HEK293 (cell line): ENCODE results near the gene PTGER3.

Source experiments
- BCL6B ChIP-seq: fragments of 450-650 bp; formaldehyde crosslinking; IDR thresholded peaks from 2 replicates; pipeline ENCODE4 v1.5.1; 2017; ENCODE audit warnings: missing biosample characterization, missing genetic modification characterization
- CTCF ChIP-seq: fragments of 450-650 bp; formaldehyde crosslinking; IDR thresholded peaks from 2 replicates; pipeline ENCODE4 v1.5.1; 2016; ENCODE audit warnings: missing biosample characterization, missing genetic modification characterization
- INSM2 ChIP-seq: fragments of 450-650 bp; formaldehyde crosslinking; IDR thresholded peaks from 2 replicates; pipeline ENCODE4 v1.5.1; 2016; ENCODE audit warnings: missing biosample characterization, missing genetic modification characterization
- KLF16 ChIP-seq: fragments of 450-650 bp; formaldehyde crosslinking; IDR thresholded peaks from 2 replicates; pipeline ENCODE4 v1.5.1; 2017; ENCODE audit warnings: missing biosample characterization, missing genetic modification characterization
- KLF17 ChIP-seq: fragments of 450-650 bp; formaldehyde crosslinking; IDR thresholded peaks from 2 replicates; pipeline ENCODE4 v1.5.1; 2016; ENCODE audit warnings: missing biosample characterization, missing genetic modification characterization
- KLF8 ChIP-seq: fragments of 450-650 bp; formaldehyde crosslinking; IDR thresholded peaks from 2 replicates; pipeline ENCODE4 v1.5.1; 2016; ENCODE audit warnings: missing biosample characterization, missing genetic modification characterization
- PBX3 ChIP-seq: sonication (generic); formaldehyde crosslinking; IDR thresholded peaks from 2 replicates; pipeline ENCODE4 v1.8.1; 2022; ENCODE audit warnings: mild to moderate bottlenecking, moderate library complexity, missing genetic modification reagents
- SCRT2 ChIP-seq: fragments of 450-650 bp; formaldehyde crosslinking; IDR thresholded peaks from 2 replicates; pipeline ENCODE4 v1.5.1; 2016; ENCODE audit warnings: missing biosample characterization, missing genetic modification characterization
- SP3 ChIP-seq: fragments of 450-650 bp; formaldehyde crosslinking; IDR thresholded peaks from 2 replicates; pipeline ENCODE4 v1.5.1; 2016; ENCODE audit warnings: missing biosample characterization, missing genetic modification characterization
- ZBTB8A ChIP-seq: fragments of 450-650 bp; formaldehyde crosslinking; IDR thresholded peaks from 2 replicates; pipeline ENCODE4 v1.5.1; 2016; ENCODE audit warnings: missing biosample characterization, missing genetic modification characterization
- ZFP41 ChIP-seq: fragments of 450-650 bp; formaldehyde crosslinking; IDR thresholded peaks from 2 replicates; pipeline ENCODE4 v1.5.1; 2016; ENCODE audit warnings: missing biosample characterization, missing genetic modification characterization, borderline replicate concordance
- ZNF169 ChIP-seq: fragments of 450-650 bp; formaldehyde crosslinking; IDR thresholded peaks from 2 replicates; pipeline ENCODE4 v1.5.1; 2016; ENCODE audit warnings: missing biosample characterization, missing genetic modification characterization
- ZNF18 ChIP-seq: fragments of 450-650 bp; formaldehyde crosslinking; IDR thresholded peaks from 2 replicates; pipeline ENCODE4 v1.5.1; 2016; ENCODE audit warnings: missing biosample characterization, missing genetic modification characterization
- ZNF266 ChIP-seq: fragments of 450-650 bp; formaldehyde crosslinking; IDR thresholded peaks from 2 replicates; pipeline ENCODE4 v1.5.1; 2016; ENCODE audit warnings: missing biosample characterization, missing genetic modification characterization, low read depth
- ZNF394 ChIP-seq: fragments of 450-650 bp; formaldehyde crosslinking; IDR thresholded peaks from 2 replicates; pipeline ENCODE4 v1.5.1; 2016; ENCODE audit warnings: missing biosample characterization, missing genetic modification characterization, mild to moderate bottlenecking, moderate library complexity, borderline replicate concordance
- ZNF423 ChIP-seq: fragments of 450-650 bp; formaldehyde crosslinking; IDR thresholded peaks from 2 replicates; pipeline ENCODE4 v1.5.1; 2016; ENCODE audit warnings: missing biosample characterization, missing genetic modification characterization
- ZNF449 ChIP-seq: fragments of 450-650 bp; formaldehyde crosslinking; IDR thresholded peaks from 2 replicates; pipeline ENCODE4 v1.5.1; 2017; ENCODE audit warnings: missing biosample characterization, mild to moderate bottlenecking, missing genetic modification characterization, moderate library complexity
- ZNF488 ChIP-seq: fragments of 450-650 bp; formaldehyde crosslinking; IDR thresholded peaks from 2 replicates; pipeline ENCODE4 v1.5.1; 2016; ENCODE audit warnings: missing biosample characterization, missing genetic modification characterization
- ZNF561 ChIP-seq: fragments of 450-650 bp; IDR thresholded peaks from 2 replicates; pipeline ENCODE4 v1.5.1; 2018; ENCODE audit warnings: missing biosample characterization, missing genetic modification characterization, borderline replicate concordance
- ZNF639 ChIP-seq: fragments of 450-650 bp; formaldehyde crosslinking; IDR thresholded peaks from 2 replicates; pipeline ENCODE4 v1.5.1; 2016; ENCODE audit warnings: missing biosample characterization, missing genetic modification characterization
- ZNF76 ChIP-seq: fragments of 450-650 bp; formaldehyde crosslinking; IDR thresholded peaks from 2 replicates; pipeline ENCODE4; 2016; ENCODE audit warnings: low read depth, missing biosample characterization, missing genetic modification characterization, borderline replicate concordance
- ZNF791 ChIP-seq: fragments of 450-650 bp; formaldehyde crosslinking; IDR thresholded peaks from 2 replicates; pipeline ENCODE4 v1.5.1; 2016; ENCODE audit warnings: missing biosample characterization, missing genetic modification characterization
- ZNF843 ChIP-seq: fragments of 450-650 bp; formaldehyde crosslinking; IDR thresholded peaks from 2 replicates; pipeline ENCODE4 v1.5.1; 2016; ENCODE audit warnings: missing biosample characterization, missing genetic modification characterization
- ZSCAN4 ChIP-seq: fragments of 450-650 bp; formaldehyde crosslinking; IDR thresholded peaks from 2 replicates; pipeline ENCODE4 v1.5.1; 2017; ENCODE audit warnings: missing biosample characterization, missing genetic modification characterization

Gene PTGER3

GRCh38 chr1:71080739-71081696 is 33.4 kb upstream of the PTGER3 start, which contains the start of gene ZRANB2 (continued):
- TF ChIP-seq CTCF (tag by site-specific recombination) (peak; percentile 90), ZNF639 (tag by site-specific recombination) (peak; percentile 91), ZNF423 (no peak), ZFP41 (no peak), ZNF843 (tag by site-specific recombination) (peak; percentile 25), INSM2 (tag by site-specific recombination) (peak; percentile 31; the same call in 1 of the 2 replicates), ZNF561 (no peak), ZNF18 (tag by site-specific recombination) (no peak), ZNF266 (no peak), ZSCAN4 (tag by site-specific recombination) (no peak), ZNF169 (tag by site-specific recombination) (no peak), PBX3 (CRISPR knock-in tag) (no peak), ZNF488 (tag by site-specific recombination) (no peak), SP3 (peak; percentile 77), ZNF76 (tag by site-specific recombination) (no peak), ZNF449 (tag by site-specific recombination) (peak; percentile 57; the same call in 1 of the 2 replicates), SCRT2 (peak; percentile 98), ZNF791 (tag by site-specific recombination) (no peak), KLF8 (tag by site-specific recombination) (peak; percentile 74), KLF16 (no peak), ZNF394 (tag by site-specific recombination) (peak; percentile 72), BCL6B (tag by site-specific recombination) (no peak), ZBTB8A (tag by site-specific recombination) (peak; percentile 46; the same call in 1 of the 2 replicates), KLF17 (tag by site-specific recombination) (0 out of 2 replicates have a peak, but pooled peaks have one; percentile 32)
